WTC11 (cell line): ENCODE data around the gene ANG.

Source experiments
- ATF3 ChIP-seq: sonication (generic); formaldehyde crosslinking; conservative IDR thresholded peaks from 2 replicates; pipeline ENCODE4 v1.8.1; 2022; ENCODE audit warnings: mild to moderate bottlenecking, missing genetic modification reagents
- CREM ChIP-seq: sonication (generic); formaldehyde crosslinking; IDR thresholded peaks from 2 replicates; pipeline ENCODE4 v1.8.1; 2022; ENCODE audit warnings: mild to moderate bottlenecking, missing genetic modification reagents, moderate library complexity
- CTCF ChIP-seq: fragments of 200-600 bp; IDR thresholded peaks from 2 replicates; pipeline ENCODE4 v1.8.0; 2022; ENCODE audit warnings: antibody characterized with exemption
- E2F4 ChIP-seq: sonication (generic); formaldehyde crosslinking; IDR thresholded peaks from 2 replicates; pipeline ENCODE4 v1.8.1; 2022; ENCODE audit warnings: low read depth, mild to moderate bottlenecking, moderate library complexity, missing genetic modification reagents, borderline replicate concordance
- JUN ChIP-seq: sonication (generic); formaldehyde crosslinking; IDR thresholded peaks from 2 replicates; pipeline ENCODE4 v1.8.0; 2023; ENCODE audit warnings: mild to moderate bottlenecking, missing genetic modification reagents
- KAT7 ChIP-seq: sonication (generic); formaldehyde crosslinking; IDR thresholded peaks from 2 replicates; pipeline ENCODE4 v1.8.1; 2023; ENCODE audit warnings: missing genetic modification reagents, mild to moderate bottlenecking, borderline replicate concordance
- MLX ChIP-seq: sonication (generic); formaldehyde crosslinking; IDR thresholded peaks from 2 replicates; pipeline ENCODE4 v1.8.1; 2023; ENCODE audit warnings: mild to moderate bottlenecking, missing genetic modification reagents, moderate library complexity
- STAT6 ChIP-seq: sonication (generic); formaldehyde crosslinking; conservative IDR thresholded peaks from 2 replicates; pipeline ENCODE4 v1.8.1; 2023; ENCODE audit warnings: mild to moderate bottlenecking, low read depth, missing genetic modification reagents, moderate library complexity
- ZNF396 ChIP-seq: fragments of 250-450 bp; sonication (Bioruptor Pico); IDR thresholded peaks from 2 replicates; pipeline ENCODE4 v1.8.0; 2021; ENCODE audit warnings: mild to moderate bottlenecking, moderate library complexity, borderline replicate concordance
- ZNF416 ChIP-seq: fragments of 250-450 bp; sonication (Bioruptor Pico); IDR thresholded peaks from 2 replicates; pipeline ENCODE4 v1.9.0; 2021; ENCODE audit warnings: mild to moderate bottlenecking, inconsistent platforms

- TF ChIP-seq ZNF396 (CRISPR knock-in tag): no peak
- TF ChIP-seq CTCF: no peak
- TF ChIP-seq STAT6 (CRISPR knock-in tag): no peak
- no peak for TF ChIP-seq E2F4 (CRISPR knock-in tag)
- TF ChIP-seq ATF3 (CRISPR knock-in tag): no peak
- TF ChIP-seq KAT7 (CRISPR knock-in tag): no peak
- TF ChIP-seq MLX (CRISPR knock-in tag): no peak
- TF ChIP-seq CREM (CRISPR knock-in tag): no peak
- no peak for TF ChIP-seq JUN (CRISPR knock-in tag)
- no peak for TF ChIP-seq ZNF416
These were observed 29.2 kb upstream of the ANG start for GRCh38 chr14:20659336-20659735.
